HCT116 (cell line): ENCODE results near the gene ANKRD6.

Source experiments
- CTCF ChIP-seq, 3 experiments: fragments of 200-600 bp in 1 of 3; sonication (generic) in 1 of 3; IDR thresholded peaks in 2 of 3; conservative IDR thresholded peaks in 1 of 3; 2 replicates each; pipeline ENCODE4 v1.5.1; 2012 to 2017; ENCODE audit warnings: low read depth in 2 of 3, low read length in 2 of 3, antibody characterized with exemption in 1 of 3, borderline replicate concordance in 1 of 3, control low read depth in 1 of 3, mild to moderate bottlenecking in 1 of 3, mixed read lengths in 1 of 3, mixed run types in 1 of 3, moderate library complexity in 1 of 3; ENCODE audit not compliant: insufficient read depth in 1 of 3
- MAX ChIP-seq: IDR thresholded peaks from 2 replicates; pipeline ENCODE4 v1.6.1; 2012
- POLR2A ChIP-seq: IDR thresholded peaks from 2 replicates; pipeline ENCODE4 v1.7.0; 2011; ENCODE audit warnings: borderline replicate concordance; ENCODE audit not compliant: insufficient read depth, insufficient read length; ENCODE audit errors: extremely low read depth
- POLR2AphosphoS5 ChIP-seq: IDR thresholded peaks from 2 replicates; pipeline ENCODE4 v1.6.1; 2011; ENCODE audit warnings: mild to moderate bottlenecking, low read depth, low read length, moderate library complexity

GRCh38 chr6:89680150-89680549 lies 247.2 kb downstream of the ANKRD6 start:
- no peak for TF ChIP-seq POLR2A
- TF ChIP-seq POLR2AphosphoS5, result no peak
- TF ChIP-seq CTCF (IDR thresholded peaks at IDR 0.05 in 2 of 3, conservative IDR thresholded peaks at IDR 0.05 in 1 of 3; ENCODE audit: borderline replicate concordance in 1 of 3, insufficient read depth in 1 of 3, low read depth in 2 of 3, low read length in 2 of 3), result no peak
- no peak for TF ChIP-seq MAX
